Raji (cell line): ENCODE results near the gene GCC2.

Experiments
- POLR2A ChIP-seq: IDR thresholded peaks from 2 replicates; pipeline ENCODE4 v1.6.1; 2011; ENCODE audit warnings: low read depth, low read length, control low read depth; ENCODE audit not compliant: insufficient read depth

GCC2 gene

DNA sequence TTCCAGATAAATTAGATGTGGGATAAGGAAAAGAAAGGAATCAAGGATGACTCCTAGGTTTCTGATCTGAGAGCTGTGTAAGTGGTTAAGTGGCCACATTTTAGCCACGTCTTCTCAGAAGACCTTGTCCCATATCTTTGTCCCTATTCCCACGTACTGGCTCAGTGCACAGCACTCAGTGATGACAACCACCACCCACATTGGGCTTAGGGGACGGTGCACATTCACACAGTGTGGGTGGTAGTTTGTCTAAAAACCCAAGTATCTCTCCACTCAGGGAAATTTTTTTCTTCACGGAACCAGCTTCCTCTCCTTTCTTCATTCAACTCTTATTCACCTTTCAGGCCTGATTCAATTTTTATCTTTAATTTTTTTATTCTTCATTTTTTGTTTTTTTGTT is 30.6 kb upstream of the GCC2 start:
- no peak for TF ChIP-seq POLR2A

DNA sequence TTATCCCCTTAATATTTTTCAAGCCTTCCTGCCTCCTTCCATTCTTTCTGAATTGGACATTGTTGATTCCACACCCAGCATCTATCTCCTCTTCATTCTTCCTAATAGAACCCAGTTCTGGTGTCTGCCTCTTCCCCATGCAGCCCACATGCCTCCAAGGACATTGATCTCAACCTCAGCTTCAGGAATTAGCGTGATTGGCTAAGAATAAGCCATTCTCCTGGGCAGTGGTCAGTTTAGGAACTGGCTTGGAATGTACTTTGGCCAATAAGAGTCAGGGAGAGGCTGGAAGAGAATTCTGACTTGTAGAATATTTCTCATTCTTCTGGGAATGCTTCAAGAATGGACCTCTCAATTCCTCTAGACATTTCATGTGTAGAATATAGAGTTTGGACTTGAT is 25.9 kb upstream of the GCC2 start:
- no peak for TF ChIP-seq POLR2A

DNA sequence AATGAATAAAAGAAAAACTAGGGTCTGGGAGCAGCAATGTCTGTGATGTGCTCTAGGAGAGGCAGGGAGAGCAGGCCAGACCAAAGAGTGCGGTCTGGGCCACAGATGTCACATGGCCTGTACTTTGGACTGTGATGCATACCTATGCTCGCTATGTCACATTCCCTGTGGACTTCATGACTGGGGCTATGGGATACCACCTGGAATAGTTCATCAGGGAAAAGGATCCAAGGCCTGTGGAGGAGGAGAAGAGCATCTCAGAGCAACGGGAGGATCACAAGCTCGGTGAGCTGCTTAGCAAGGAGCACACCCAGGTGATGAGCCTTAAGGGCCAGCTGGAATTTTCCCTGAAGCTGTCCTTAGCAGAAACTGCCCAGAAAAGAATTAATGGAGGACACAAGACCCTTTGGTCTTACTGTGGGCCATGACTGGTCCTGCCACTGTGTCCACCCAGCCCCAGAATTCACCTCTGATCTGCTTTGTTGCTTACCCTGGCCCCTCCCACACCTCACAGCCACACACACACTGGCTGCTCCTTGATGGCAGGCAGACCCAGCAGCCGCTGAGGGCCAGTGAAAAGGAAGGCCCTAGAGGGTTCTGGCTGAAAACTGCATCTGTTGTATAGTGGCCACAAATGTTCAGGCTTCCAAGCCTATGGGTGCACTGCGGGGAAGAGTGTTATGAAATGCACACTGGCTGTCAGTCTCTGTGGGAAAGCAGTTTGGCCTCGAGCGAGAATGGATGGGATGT is 25.3 kb upstream of the GCC2 start:
- TF ChIP-seq POLR2A, result no peak

DNA sequence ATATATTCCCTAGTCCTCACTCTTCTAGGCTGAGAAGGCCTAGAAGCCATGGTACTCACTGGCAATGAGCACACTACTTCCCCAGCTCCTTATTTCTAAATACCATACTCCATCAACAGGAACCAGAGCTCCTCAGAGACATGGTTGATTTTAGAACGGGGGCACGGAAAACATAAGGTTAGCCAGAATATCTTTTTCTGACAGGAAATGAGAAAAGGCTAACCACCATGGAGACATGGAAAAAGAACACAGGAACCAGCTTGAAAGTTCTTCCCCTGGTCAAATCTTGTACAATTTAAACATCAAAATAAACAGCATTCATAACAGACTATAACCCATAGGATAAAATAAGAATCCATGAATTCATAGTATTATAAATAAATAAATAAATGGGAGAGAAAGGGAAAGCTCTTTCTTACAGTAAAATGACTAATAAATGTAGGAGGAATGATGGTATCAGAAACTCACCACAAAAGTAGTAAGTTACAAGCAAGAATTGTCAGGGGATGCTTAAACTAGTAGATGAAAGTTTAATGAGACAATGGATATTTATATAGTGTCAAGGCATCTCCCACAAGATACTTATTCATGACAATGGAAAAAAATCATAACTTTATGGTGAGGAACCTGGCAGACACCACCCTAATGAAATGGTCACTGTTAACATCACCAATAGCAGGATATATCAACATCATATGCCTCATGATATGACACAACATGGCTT is 20.6 kb upstream of the GCC2 start:
- TF ChIP-seq POLR2A, result no peak

DNA sequence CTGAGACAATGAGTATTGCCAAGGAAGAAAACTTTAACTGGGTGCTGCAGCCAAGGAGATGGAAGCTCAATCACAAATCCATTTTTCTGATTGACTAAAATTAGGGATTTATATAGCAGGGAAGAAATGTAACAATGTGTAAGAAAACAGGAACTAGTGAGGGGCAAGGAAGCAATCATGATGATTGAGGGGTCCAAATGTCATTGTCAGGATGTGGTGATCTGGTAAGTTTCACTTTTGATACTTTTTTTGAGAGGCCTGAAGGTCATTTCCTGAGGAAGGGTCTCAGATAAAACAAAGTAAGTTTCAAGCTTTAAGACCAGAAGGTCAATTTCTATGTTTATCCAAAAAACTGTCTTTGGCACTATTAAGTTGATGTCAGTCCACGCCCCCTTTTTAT is 12.0 kb upstream of the GCC2 start:
- no peak for TF ChIP-seq POLR2A

DNA sequence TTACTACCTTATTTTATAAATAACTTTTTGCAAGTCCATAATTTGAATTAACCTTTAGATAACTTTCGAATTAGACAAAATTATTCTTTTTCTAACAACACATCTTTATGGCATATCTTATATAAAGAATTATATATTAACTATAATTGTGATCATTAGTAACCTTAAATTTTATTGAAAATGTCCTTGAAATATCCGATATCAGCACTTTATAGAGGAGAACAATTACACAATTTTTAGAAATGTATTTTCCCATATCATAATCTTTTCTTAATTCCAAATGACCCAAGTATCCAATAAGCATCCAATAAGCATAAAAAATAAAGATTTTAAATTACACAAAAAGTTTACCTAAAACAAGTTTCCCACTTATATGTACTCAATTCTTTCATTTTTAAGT is 7.3 kb upstream of the GCC2 start:
- no peak for TF ChIP-seq POLR2A

DNA sequence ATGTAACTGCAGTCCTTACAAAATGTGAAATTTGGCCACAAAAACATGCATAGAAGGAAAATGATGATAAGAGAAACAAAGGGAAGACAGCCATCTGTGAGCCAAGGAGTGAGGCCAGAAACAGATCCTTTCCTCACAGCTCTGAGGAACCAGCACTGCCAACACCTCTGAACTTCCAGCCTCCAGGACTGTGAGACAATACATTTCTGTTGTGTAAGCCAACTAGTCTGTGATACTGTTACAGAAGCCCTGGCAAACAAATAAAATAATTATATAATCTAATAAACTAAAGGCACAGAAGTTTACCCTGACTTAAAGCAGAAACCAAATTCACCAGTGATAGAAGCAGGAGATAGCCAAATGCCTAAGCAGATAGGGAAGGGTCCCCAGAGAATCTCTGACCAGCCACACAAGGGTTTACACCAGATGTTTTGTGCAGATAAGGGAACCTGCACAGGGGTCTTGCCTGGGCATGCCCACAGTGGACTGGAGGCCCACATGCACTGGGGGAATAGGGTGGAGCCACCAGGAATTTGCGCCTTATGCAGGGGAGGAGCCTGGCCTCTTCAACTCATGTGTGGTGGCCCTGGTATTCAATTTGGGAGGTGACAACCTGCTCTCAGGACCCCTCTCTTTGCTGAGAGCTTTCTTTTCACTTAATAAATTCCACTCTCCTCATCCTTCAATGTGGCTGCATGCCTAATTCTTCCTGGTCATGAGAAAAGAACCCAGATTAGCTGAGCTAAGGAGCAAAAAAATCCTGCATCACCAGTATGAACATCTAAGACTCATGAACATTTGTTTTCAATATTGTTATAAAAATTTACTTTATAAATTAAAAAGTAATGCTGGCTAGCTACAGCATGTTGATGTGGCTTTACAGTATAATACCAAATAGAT is 3.8 kb upstream of the GCC2 start:
- no peak for TF ChIP-seq POLR2A

DNA sequence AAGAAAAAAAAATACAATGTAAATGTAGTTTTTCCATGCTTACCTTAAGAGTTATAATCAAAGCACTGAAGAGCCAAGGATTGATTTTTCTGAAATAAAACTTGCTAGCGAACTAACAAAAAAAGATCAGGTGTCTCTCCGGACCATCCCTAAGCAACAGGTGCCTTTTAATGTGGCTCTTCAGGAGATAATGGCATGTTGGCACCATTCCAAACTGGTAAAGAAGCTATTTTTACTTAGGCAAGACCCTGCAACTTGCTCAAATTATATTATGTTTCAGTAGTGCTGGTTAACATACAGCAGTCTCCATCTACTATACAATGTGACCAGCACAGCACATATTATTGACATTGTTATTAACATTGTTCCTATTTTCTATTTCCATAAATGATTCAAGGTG is 2.3 kb upstream of the GCC2 start:
- TF ChIP-seq POLR2A, result no peak

DNA sequence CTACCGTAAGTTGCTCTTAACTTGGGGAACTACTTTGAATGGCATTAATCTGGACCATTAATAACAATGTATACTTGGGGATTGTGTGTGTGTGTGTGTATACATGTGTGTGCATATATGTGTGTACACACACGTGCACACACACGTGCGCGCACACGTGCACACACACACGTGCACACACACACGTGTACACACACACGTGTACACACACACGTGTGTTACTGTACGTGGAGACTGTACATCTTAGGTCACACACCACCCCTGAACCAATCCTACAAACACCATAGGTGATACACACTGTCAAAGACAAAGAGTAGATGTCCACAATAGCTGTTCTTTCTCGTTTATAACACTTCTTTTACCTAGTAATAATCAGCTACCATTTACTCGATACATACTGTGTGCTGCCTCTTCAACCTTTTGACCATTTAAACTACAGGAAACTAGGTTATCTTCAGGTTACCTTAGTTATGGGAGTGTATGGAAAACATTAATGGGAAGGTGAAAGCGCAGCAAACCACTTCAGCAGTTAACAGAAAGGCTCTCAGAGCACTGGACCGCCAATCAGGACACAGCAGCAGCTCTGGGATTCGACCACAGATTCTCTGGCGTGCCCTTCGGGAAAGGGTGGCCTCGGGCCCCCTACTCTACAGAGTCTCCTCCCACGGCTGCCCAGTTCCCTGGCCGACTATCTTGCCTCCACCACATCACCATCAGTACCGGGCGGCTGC is 894 bp upstream of the GCC2 start:
- no peak for TF ChIP-seq POLR2A

DNA sequence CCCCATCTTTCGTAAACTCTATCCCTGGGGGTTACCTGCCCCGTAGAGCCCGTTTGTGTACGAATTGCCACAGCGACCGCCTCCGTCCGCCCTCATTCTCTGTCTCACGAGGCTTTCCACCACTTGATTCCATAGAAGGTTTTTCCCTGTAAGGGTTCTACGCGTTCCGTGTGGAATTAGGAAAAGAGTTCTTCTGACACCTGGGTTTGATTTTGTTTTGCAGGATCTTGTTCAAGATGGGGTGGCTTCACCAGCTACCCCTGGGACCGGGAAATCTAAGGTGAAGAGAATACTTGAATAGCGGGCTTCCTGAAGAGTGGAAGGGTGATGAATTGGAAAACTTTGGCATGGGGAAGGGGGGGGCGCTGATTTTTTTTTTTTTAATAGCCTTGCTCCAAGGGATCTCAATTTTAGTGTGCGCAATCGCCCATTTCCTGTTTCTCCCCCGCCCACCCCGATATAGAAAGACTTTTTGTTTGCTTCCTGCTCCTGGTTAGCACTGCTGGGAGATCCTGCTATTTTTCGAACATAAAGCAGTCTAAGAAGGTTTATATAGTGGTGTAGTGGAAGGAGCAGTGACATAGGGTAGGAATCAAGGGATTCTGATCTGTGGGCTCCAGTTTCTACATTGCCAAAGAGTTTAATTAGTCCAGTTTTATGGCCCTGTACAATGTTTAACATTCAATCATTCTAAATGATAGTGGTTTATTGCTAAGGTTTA is 564 bp downstream of the GCC2 start:
- no peak for TF ChIP-seq POLR2A

DNA sequence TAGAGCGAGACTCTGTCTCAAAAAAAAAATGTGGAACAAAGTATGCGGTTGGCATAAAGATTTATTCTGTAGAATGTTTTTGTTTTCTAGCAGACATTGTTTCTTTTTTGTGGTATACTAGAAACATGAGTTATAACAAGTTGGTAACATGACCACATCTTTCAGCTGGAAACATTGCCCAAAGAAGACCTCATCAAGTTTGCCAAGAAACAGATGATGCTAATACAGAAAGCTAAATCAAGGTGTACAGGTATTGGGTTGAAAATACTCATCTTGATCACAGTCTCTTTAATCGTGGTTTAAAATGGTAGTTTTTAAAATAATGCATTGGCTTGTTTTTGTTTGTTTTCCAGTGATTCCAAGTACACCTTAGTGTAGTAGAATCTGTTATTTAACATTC is 1.9 kb downstream of the GCC2 start:
- no peak for TF ChIP-seq POLR2A

DNA sequence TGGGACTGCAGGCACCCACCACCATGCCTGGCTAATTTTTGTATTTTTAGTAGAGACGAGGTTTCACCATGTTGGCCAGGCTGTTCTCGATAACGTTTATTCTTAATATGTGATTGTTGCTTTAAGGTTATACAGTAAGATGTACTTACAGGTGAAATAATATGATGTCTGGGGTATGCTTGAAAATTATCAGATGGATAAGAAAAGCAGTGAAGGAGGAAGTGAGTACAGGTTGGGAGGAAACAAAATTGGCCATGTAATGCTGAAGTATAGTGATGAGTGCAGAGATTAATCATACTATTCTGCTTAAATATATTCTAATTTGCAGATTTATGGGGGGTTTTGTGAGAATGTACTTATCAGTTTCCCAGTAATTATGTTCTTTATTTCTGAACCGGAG is 3.0 kb downstream of the GCC2 start:
- TF ChIP-seq POLR2A, result no peak

DNA sequence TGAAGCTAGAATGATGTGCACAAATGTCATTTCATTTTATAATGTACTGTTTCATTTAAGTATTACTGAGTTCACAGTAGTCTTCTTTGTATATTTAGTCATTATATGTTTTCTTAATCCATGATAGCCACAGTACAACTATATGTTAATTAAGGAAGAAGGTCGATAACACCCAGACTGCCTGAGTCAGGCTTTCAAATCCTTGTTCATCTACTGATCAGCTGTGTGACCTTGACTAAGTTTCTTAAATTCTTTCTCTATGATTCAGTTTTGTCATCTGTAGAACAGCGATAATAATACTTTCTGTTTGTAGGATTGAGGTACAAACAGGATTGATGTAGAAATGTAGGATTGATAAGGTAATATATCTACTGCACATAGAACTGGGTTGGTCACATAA is 5.4 kb downstream of the GCC2 start:
- TF ChIP-seq POLR2A, result no peak

DNA sequence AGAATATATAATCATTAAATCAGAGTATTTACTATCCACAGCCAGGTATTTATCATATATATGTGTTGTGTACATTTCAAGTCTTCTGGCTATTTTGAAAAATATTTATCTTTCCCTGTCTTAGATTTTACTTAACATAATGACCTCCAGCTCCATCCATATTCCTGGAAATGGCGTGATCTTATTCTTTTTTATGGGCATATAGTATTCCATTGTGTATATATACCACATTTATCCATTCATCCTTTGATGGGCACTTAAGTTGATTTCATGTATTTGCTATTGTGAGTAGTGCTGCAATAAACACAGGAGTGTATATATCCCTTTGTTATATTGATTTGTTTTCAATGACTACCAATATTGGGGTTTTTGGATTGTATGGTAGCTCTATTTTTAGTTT is 6.6 kb downstream of the GCC2 start:
- no peak for TF ChIP-seq POLR2A
